SU-DHL-6 (cell line): ENCODE measurements around the gene SMOC1.

Experiments
- H2AFZ ChIP-seq: fragments of 200-600 bp; sonication (generic); 2 replicates; pipeline ENCODE4 v1.6.1; 2014; ENCODE audit warnings: low read depth, mild to moderate bottlenecking, moderate library complexity, mixed read lengths, antibody characterized with exemption, low read length; ENCODE audit not compliant: severe bottlenecking
- H3F3A ChIP-seq: fragments of 200-600 bp; shearing (Covaris generic); 2 replicates; pipeline ENCODE4 v1.6.0; 2016; ENCODE audit warnings: antibody characterized with exemption, mild to moderate bottlenecking; ENCODE audit not compliant: insufficient read depth
- H3K27ac ChIP-seq: fragments of 200-600 bp; sonication (generic); 2 replicates; pipeline ENCODE4 v1.5.1; 2016; ENCODE audit warnings: low read depth, mild to moderate bottlenecking, low read length, moderate library complexity, mixed read lengths
- H3K27me3 ChIP-seq: fragments of 200-600 bp; sonication (generic), shearing (Covaris generic); 2 replicates; pipeline ENCODE4 v1.6.0; 2014; ENCODE audit warnings: mild to moderate bottlenecking, low read length
- H3K36me3 ChIP-seq: fragments of 200-600 bp; sonication (generic); 2 replicates; pipeline ENCODE4 v1.6.1; 2014; ENCODE audit warnings: mild to moderate bottlenecking, low read length, mixed read lengths
- H3K4me2 ChIP-seq: fragments of 300-600, 200-600 bp; shearing (Covaris generic), sonication (generic); 2 replicates; pipeline ENCODE4 v1.6.0; 2014; ENCODE audit warnings: low read length, low read depth, mild to moderate bottlenecking; ENCODE audit not compliant: poor library complexity, severe bottlenecking
- H3K4me3 ChIP-seq: fragments of 200-600 bp; sonication (generic); 2 replicates; pipeline ENCODE4 v1.5.1; 2014; ENCODE audit warnings: antibody characterized with exemption, low read length, mild to moderate bottlenecking, mixed read lengths; ENCODE audit not compliant: insufficient read depth, poor library complexity, severe bottlenecking
- H3K79me2 ChIP-seq: fragments of 200-600 bp; sonication (generic); 2 replicates; pipeline ENCODE4 v1.6.1; 2014; ENCODE audit warnings: mild to moderate bottlenecking, low read length, moderate library complexity; ENCODE audit not compliant: insufficient read depth
- H3K9ac ChIP-seq: fragments of 200-600 bp; sonication (generic); 2 replicates; pipeline ENCODE4 v1.7.0; 2014; ENCODE audit warnings: mild to moderate bottlenecking, low read length
- H3K9me2 ChIP-seq: fragments of 200-600 bp; sonication (generic); replicated peaks from 2 replicates; pipeline ENCODE4 v1.6.1; 2014; ENCODE audit warnings: low read length; ENCODE audit not compliant: insufficient read depth
- H3K9me3 ChIP-seq: fragments of 200-600 bp; sonication (generic); 2 replicates; pipeline ENCODE4 v1.6.1; 2014; ENCODE audit warnings: low read length, mixed read lengths; ENCODE audit not compliant: insufficient read depth
- H4K20me1 ChIP-seq: fragments of 200-600 bp; sonication (generic); 2 replicates; pipeline ENCODE4 v1.6.1; 2014; ENCODE audit warnings: low read depth, mild to moderate bottlenecking, antibody characterized with exemption, low read length, moderate library complexity, mixed read lengths
- EZH2phosphoT487 ChIP-seq: fragments of 200-600 bp; sonication (generic), shearing (Covaris generic); conservative IDR thresholded peaks from 2 replicates; pipeline ENCODE4 v1.6.1; 2018; ENCODE audit warnings: mild to moderate bottlenecking, antibody characterized with exemption, low read length, moderate library complexity, mixed read lengths
- TF ChIP-seq, protein P1 (sequence below): fragments of 200-600 bp; sonication (generic); IDR thresholded peaks from one replicate; pipeline ENCODE4 v1.5.1; 2017; ENCODE audit warnings: antibody characterized with exemption, mild to moderate bottlenecking, low read length, moderate library complexity; ENCODE audit not compliant: insufficient read depth, poor library complexity, severe bottlenecking

The SMOC1 gene

DNA sequence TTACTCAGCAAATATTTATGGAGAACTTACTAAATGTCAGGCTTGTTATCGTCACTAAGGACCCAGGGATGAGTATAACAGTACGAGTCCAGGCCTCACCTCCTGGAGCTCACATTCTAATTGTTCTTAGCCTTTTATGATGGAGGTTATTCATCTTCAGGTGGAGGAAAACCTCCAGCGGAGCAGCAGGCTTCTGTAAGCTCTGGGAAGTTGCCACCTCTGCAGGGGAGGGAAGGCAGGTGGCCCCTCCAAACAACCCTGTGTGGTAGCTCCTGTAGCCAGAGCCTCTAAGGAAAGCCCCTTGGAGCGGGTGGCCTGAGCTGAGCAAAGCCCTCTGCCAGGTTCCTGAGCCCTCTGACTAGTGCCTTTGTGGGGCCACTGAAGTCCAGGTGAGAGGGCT, 104.1 kb downstream of the SMOC1 start:
- Histone ChIP-seq H3K36me3 (no peaks in the 10 kb centered on the region), H4K20me1 (no peaks in the 10 kb centered on the region), H3K4me2 (no peak overlapping the region), H3K9me3 (no peaks in the 10 kb centered on the region), H3K27ac (no peak overlapping the region), H3K9ac (no peak overlapping the region), H3K9me2 (no peaks in the 10 kb centered on the region), H3K79me2 (no peaks in the 10 kb centered on the region), H3F3A (no peaks in the 10 kb centered on the region), H2AFZ (no peak overlapping the region), H3K27me3 (no peaks in the 10 kb centered on the region), H3K4me3 (no peak overlapping the region)
- TF ChIP-seq EZH2phosphoT487, result no peak

DNA sequence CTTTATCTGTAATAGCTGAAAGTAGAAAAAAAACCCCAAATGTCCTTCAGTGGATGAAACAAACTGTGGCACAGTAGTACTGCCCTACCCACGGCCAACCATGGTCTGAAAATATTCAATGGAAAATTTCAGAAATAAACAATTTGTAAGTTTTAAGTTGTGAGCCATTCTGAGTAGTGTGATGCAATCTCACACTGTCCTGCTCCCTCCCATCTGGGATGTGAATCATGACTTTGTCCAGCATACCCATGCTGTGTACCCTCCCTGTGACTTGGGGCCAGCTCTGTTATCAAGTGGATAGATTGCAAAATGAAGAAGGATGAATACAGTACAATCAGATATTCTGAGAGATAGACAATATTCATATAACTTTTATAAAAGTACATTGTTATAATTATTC, 106.2 kb downstream of the SMOC1 start:
- peaks cover 8% of the 10 kb centered on the region; the same call in 1 of the 2 replicates for H3K9me3 ChIP-seq
- H4K20me1 ChIP-seq, result no peaks in the 10 kb centered on the region
- H3K4me3 ChIP-seq, result no peak overlapping the region

DNA sequence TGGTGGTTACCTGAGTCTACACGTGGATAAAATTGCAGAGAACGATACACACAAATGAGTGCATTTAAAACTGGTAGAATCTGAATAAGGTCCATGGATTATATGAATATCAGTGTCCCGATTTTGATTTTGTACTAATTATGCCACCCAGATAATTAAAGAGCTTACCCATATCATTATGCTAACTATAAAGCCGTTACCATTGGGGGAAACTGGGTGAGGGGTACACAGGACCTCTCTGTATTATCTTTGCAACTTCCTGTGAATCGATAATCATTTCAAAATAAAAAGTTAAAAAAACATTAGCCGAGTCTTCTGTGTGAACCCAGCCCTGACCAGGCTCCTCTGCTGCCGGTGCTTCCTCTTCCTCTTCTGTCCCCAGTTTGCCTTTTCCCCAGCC, 107.1 kb downstream of the SMOC1 start:
- Histone ChIP-seq H4K20me1 (no peaks in the 10 kb centered on the region), H2AFZ (no peak overlapping the region), H3K9ac (no peak overlapping the region), H3F3A (no peaks in the 10 kb centered on the region), H3K9me2 (no peaks in the 10 kb centered on the region), H3K4me3 (no peak overlapping the region), H3K9me3 (peaks cover 8% of the 10 kb centered on the region; the same call in 1 of the 2 replicates), H3K27me3 (no peaks in the 10 kb centered on the region), H3K27ac (no peak overlapping the region), H3K36me3 (no peaks in the 10 kb centered on the region), H3K79me2 (no peaks in the 10 kb centered on the region), H3K4me2 (no peak overlapping the region)
- TF ChIP-seq EZH2phosphoT487, result no peak
- TF ChIP-seq, protein P1, sequence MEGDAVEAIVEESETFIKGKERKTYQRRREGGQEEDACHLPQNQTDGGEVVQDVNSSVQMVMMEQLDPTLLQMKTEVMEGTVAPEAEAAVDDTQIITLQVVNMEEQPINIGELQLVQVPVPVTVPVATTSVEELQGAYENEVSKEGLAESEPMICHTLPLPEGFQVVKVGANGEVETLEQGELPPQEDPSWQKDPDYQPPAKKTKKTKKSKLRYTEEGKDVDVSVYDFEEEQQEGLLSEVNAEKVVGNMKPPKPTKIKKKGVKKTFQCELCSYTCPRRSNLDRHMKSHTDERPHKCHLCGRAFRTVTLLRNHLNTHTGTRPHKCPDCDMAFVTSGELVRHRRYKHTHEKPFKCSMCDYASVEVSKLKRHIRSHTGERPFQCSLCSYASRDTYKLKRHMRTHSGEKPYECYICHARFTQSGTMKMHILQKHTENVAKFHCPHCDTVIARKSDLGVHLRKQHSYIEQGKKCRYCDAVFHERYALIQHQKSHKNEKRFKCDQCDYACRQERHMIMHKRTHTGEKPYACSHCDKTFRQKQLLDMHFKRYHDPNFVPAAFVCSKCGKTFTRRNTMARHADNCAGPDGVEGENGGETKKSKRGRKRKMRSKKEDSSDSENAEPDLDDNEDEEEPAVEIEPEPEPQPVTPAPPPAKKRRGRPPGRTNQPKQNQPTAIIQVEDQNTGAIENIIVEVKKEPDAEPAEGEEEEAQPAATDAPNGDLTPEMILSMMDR, result no peak

More for the DNA sequence above, 106.2 kb downstream of the SMOC1 start:
- H3K27ac ChIP-seq, result no peak overlapping the region
- no peak overlapping the region for H3K9ac ChIP-seq
- H3K4me2 ChIP-seq, result no peak overlapping the region
- H3K27me3 ChIP-seq, result no peaks in the 10 kb centered on the region
- H3F3A ChIP-seq, result no peaks in the 10 kb centered on the region
- no peak for TF ChIP-seq EZH2phosphoT487
- TF ChIP-seq, protein P1, result no peak
- H3K9me2 ChIP-seq, result no peaks in the 10 kb centered on the region
- H3K36me3 ChIP-seq, result no peaks in the 10 kb centered on the region
- H3K79me2 ChIP-seq, result no peaks in the 10 kb centered on the region
- no peak overlapping the region for H2AFZ ChIP-seq

DNA sequence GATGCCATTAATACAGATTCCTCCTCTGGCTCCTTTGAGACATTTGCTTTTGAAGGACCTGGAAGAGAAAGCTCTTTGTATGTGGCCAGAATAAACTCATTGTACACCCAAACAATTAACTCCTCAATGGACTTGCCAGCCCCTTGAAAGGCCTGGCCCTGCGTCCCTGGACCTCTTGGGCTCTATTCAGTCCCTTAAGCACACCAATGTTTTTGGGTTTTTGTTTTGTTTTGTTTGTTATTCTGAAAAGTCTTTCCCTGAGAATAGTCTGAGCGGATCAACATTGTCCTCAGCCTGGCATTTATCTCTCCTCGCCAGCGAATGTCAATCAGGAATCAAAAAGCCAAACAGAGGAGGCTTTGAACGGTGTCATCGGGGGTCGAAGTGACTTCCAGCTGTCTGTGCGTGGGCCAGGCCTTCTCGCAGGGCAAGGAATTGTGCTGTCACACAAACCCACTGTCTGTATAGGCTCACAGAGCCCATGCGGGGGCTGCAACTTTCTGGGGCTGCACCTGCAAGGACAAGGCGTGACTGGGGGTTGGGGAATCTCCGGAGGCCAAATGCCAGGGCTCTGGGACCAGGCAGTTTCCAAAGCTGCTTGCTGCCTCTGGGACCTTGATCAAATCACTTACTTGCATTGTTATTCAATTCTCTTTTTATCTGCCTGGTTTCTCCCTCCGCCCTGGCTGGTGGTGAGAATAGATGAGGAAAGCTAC, 108.3 kb downstream of the SMOC1 start:
- no peak for TF ChIP-seq EZH2phosphoT487
- TF ChIP-seq, protein P1, result no peak

More for the DNA sequence above, 108.3 kb downstream of the SMOC1 start:
- H2AFZ ChIP-seq, result no peak overlapping the region
- H4K20me1 ChIP-seq, result no peaks in the 10 kb centered on the region
- H3K36me3 ChIP-seq, result no peaks in the 10 kb centered on the region
- no peak overlapping the region for H3K4me3 ChIP-seq
- no peak overlapping the region for H3K4me2 ChIP-seq
- no peaks in the 10 kb centered on the region for H3K9me2 ChIP-seq
- H3K79me2 ChIP-seq, result no peaks in the 10 kb centered on the region
- H3K27me3 ChIP-seq, result no peaks in the 10 kb centered on the region
- H3K9ac ChIP-seq, result no peak overlapping the region
- H3F3A ChIP-seq, result no peaks in the 10 kb centered on the region
- no peak overlapping the region for H3K27ac ChIP-seq
- peaks cover 8% of the 10 kb centered on the region; the same call in 1 of the 2 replicates for H3K9me3 ChIP-seq
